Nucleus accumbens (tissue), 56 donors: ENCODE results near the gene KIF25.

Experiments
- DNase-seq, 56 donors: peaks; one replicate each; lab custom pipeline; 2025; lab: John Stamatoyannopoulos, UW

The KIF25 gene

DNA sequence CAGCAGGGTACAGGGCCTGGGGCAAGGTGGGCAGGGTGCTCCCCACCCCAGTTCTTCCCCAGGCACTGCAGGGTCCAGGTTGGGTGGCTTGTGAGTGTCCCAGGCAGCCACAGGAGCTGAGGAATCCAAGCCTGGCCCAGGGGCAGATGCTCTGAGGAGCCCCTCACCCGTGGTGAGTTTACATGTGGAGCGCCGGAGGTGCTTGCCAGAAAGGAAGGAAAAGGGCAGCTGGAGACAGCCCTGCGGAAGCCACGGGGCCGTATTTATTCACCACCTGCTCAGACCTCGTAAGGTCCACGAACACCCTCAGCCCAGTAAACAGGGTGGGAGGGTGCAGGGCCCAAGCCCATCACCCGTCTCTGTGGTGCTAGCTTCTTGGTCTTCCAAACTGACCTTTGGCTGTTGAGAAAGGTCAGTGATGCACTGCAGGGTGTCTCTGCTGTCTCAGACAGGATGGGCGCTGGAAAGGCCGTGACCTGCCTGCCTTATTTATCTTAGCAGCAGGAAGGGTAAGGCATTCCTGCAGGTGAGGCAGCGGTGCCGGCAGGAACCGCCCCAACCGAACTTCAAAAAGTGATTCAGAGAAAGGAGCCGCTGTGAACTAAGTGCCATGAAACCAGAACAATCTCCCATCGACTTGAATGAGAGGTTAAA, 85.5 kb downstream of the KIF25 start:
- no peak for DNase-seq

DNA sequence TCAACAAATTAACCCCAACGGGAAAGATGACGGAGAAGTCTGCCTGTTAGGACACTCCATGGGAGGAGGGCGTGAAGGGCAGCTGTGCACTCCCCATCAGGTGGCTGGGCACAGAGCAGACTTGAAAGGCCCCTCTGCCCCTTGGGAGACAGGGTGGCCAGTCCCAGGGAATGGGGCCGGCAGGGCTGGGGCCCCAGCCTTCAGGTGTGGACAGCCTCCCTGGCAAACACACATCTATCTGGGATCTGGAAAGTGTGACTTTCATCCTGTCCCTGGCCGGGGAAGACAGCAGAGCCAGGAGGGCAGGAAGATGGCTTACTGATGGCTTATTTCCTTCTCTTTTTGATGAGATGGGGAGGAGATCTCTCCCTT, 86.0 kb downstream of the KIF25 start:
- DNase-seq: no peak

DNA sequence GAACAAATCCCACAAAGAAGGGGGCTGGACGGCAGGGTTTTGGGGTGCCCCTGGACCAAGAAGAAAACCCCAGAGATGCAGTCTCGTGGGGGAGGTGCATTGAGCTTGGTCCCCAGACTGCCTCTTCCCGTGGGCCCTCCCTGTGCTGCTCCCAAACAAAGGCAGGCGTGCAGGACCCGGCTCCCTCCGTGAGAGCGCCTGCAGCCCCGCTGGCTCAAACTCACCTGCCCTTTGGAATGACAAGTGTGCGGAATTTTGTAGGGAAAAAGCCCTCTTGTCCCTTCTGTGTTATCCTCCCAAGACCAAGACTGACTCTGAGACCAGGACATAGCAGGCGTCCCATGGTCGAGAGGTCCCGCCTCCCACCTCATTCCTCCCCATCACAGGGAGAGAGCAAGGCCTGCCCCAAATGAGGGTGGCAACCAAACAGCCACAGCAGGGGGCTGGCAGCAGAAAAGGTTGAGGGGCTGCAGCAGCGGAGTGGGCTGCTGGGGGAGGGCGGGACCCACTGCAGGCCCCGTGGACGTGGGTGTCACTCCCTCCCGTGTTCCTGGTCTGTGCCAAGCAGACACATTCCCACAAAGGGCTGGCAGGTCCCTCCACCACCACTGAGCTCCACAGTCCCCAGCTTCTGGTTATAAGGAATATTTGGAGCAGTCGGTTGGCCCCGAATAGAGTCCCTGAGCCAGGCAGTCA, 87.1 kb downstream of the KIF25 start:
- DNase-seq: no peak

DNA sequence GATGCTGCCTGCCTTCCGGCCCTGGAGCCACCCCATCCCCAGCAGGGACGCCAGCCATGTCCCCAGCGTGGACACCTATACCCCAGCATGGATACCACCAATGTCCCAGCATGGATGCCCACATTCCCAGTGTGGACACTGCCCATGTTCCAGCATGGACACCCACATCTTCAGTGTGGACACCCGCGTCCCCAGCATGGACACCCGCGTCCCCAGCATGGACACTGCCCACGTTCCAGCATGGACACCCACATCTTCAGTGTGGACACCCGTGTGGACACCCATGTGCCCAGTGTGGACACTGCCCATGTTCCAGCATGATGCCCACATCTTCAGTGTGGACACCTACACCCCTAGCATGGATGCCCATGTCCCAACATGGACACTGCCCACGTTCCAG, 88.6 kb downstream of the KIF25 start:
- no peak for DNase-seq

DNA sequence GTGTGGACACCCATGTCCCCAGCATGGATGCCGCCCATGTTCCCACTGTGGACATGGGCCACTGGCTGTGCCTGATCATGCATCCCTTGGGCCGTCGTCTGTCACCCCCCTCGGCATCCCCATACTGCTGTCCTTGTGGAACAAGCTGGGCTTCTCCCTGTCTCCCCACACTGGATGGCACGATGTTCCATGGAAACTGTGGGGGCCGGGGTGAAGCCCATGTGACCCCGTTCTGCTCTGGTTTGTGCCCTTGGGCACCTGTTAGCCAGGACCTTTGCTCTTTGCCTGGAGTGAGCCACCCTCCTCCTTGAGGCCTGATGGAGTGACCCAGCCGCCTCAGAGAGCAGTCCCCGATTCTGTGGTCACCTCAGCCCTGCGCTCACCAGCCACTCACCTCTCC, 89.1 kb downstream of the KIF25 start:
- no peak for DNase-seq

DNA sequence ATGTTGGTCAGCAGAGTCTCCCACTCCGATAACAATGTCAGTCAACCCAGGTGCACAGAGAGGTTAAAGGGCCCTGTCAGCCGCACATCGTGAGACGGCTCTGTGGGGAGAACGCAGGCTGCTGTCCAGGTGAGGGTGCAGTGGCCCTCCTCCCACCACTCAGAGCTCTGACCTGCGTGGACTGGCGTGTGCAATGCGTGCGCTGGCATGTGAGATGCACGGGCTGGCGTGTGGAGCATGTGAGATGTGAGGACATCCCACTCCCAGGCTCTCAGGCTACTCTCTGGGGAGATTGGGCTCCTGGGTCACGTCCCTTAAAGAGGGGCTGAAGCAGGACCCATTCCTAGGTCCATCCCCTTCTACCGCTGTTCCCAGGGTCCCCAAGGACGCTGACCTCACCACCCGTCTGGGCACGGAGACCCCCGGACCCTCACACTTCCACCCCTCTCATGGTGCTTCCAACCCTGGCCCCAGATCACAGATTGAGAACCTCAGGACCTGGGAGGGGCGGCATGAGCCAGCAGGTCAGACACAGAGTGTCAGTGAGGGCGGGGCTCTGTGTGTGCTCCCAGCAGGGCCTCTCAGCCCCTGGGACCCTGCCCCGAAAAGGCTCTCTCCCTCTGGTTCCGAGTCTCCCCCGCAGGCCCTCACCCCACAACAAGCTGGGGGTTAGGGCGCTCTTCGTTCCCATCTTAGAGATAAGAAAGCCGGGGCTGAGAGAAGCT, 90.1 kb downstream of the KIF25 start:
- DNase-seq: no peak

DNA sequence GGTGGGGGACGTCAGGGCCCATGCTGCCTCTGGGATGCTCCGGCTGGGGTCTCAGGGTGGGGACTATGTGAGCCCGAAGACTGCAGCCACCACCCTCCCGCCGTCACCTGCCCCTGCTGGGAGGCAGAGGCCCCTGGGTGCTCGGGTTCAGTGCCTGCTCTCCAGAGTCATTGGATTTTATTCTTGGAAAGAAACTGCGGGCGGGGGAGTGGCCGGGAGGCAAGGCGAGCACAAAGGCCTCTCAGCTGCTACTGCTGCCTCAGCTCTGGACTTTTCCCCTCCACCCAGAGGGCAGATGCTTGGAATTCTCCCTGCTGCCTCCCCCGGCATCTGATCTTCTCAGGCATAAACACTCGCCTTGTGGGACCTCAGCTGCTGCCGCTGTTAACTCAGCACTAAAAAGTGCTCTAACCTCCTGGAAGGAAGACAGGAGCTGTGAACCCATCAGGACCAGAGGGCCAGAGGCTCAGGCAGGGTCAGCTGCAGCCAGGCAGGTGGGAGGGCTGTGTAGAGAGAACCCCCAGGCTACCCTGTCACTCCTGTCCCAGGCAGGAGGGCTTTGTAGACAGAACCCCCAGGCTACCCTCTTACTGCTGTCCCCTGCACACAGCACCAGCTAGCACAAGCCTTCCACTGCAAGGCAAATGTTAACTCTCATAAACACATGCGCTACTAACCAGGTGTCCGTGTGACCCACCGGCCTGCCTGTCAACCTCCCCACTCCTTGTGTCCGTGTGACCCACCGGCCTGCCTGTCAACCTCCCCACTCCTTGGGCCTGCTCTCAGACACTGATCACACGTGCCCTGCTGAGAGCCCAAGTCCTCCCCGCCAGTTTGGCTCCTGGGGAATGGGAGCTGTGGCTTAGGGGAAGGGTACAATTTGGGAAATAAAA, 90.9 kb downstream of the KIF25 start:
- DNase-seq: peak in 3 of 56 donors; percentile 7 to 16 (median 9)

DNA sequence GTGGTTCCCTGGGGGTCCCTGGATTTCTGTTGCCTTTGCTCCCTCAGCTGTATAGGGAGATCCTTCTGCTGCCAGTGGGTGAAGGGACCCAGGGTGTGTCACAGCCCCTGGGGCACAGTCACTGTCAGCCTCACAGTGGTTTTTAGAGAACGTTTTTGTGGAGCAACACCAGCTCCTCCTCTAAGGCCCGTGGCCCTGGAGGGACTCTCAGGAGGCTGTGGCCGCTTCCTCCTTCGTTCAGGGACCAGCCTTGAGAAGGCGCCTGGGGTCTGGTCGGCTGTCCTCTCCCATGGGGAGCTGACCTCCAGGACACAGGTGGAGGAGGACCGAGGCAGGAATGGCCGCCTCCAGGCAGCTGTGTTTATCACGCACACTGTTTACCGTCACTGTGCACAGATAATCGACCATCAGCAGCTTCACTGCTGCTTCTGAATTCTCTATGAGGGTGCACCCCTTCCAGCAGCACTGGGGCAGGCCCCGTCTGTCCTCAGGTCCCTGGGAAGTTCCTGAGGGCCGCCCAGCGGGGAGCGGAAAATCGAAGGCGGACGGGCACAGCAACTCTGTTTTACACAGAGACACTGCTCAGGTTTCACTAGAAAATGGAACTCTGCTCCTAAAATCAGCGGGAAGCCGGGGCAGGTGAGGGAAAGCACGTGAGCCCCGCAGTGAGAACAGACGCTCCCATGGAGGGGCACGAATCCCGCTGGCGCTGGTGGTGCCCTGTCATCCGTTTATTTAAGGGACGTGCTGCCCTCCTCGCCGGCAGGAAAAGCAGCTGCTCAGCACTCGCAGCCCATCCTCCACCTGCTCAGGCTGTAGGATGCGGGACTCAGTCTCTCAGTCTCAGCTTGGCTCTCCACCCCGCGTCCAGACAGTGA, 92.0 kb downstream of the KIF25 start:
- DNase-seq: no peak

DNA sequence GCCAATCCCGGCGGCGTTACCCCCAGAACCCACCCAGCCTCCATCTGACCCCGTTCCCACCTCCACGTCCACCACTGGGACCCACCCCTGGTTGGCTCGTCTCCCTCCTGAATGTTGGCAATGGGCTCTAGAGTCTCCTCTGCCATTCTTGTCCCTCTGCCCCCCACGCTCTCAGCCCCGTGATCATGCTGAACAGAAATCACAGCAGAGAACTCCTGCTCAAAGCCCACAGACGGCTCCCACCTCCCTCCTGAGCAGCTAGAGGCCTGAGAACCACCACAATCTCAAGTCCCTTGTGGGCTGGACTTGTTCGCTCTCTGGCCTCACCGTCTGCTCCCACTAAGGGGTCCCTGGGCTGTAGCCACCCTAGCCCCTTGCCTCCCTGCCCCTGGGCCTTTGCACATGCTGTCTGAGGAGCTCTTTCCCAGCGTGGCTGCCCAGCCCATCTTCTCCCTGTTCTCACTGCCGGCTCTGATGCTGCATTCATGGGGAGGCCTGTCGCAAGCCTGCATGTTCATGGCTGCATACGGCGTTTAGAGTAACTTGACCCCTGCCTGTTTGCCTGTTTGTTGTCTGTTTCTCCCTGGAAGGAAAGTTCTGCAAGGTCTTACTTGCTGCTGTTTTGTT, 92.7 kb downstream of the KIF25 start:
- no peak for DNase-seq

DNA sequence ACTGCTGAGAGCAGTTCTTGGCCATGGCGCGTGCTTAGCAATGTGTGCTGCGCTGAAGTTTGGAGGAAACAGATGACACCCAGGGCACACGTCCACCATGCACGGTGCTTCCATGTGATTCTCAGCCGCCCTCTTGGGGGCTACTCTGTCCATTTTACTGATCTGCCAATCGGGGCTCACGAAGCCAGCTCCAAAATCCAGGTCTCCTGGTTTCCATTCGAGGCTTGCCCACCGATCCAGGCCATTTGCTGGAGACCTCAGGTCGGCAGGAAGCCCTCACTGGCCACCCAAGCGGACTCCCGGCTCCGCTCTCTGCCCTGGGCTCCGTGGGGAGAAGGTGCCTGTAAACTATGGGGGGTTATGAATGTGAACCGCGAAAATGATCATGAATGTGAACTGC, 93.2 kb downstream of the KIF25 start:
- DNase-seq: no peak

DNA sequence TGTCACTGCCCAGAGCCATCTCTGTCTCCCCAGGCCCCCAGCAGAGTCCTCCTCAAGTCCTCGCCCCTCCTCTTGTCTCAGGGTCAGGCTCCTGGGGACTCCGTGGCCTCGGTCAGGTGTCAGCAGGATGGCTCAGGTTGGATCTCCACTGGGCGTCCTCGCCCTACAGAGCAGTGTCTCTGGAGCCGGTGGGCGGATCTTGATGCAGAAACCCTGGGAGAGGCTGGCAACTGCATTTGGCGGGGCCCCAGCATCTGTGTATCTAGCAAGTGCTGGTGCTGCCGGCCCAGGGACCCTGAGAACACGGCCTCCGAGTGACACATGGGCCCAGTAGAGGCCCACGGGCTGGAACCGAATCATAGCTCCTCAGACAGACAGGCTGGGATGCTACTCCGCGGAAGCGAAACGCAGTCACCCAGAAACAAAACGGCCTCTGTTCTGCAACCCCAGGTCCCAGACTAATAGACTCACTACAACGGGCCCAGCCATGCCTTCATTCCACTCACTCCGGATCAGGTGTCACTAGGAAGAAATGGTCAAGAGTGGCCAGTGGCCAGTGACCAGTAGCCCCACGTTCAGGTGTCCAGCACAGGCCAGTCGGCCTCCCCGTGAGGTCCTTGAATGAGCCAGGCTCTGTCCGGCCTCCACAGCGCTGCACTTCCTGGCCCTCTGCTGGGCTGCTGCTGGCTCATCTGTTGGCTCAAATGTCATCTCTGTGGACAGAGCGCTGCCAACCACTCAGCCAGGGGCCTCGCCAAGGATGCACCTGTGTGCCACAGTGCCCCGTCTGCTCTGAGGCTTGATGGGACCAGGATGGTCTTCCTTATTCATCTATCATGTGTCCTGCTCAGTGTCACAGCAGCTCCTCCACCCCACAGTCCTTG, 94.2 kb downstream of the KIF25 start:
- DNase-seq: no peak

DNA sequence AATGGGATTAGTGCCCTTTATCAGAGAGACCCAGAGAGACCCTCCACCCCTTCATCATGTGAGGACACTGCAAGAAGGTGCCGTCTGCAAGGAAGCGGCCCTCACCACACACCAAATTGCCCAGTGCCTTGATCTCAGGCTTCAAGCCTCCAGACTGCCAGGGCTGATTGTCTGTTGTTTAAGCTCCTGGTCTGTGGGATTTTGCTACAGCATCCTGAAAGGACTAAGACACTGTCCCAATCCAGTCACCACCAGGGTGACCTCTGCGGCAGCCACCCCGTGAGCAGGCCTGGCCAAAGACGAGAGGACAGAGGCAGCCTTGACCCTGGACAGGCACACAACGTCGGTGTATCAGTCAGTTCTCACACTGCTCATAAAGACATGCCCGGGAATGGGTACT, 95.1 kb downstream of the KIF25 start:
- DNase-seq: no peak

DNA sequence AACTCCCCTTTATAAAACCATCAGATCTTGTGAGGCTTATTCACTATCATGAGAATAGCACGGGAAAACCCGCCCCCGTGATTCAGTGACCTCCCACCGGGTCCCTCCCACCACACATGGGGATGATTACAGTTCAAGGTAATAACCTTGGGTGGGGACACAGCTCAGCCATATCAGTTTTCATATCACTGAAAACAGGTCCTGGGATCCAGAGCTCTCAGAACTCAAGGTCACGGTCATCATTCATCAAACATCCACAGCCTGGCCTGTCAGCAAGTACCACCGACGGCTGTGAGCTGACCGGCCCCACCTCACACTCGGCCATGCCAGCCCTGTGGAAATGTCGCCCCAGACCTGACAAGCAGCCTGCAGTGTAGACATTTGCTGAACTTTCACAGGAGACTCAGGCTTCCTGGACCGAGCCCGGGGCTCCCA, 95.6 kb downstream of the KIF25 start:
- no peak for DNase-seq

DNA sequence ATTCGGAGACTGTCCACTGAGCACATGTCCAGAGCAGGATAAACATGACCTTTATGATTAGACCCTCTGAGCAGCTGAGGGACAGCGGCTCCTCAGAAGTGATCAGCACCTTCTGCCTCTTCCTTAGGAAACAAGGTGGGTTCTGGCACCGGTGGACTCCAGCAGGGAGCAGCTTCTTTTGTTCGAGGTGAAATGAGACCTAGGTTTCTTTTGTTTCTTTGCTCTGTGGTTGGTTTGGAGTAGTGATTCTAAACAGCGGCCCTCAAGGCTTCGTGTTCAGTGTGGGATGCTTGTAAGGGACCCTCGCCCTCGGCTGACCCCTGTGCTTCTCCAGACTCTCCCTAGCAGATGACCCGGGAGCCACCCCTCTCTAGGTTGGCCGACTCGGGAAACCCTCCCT, 96.2 kb downstream of the KIF25 start:
- DNase-seq: no peak
